HG03571 (cell line): ENCODE data around the gene GPSM3.
"Not testable (repeated sequence)": the region's sequence is repeated elsewhere in the genome, so short reads cannot be mapped to it uniquely, and the experiment has no call there.

Experiments
- ATAC-seq: cut with Tn5 transposase; IDR thresholded peaks from one replicate; pipeline ENCODE4 v1.9.1; 2021; ENCODE audit not compliant: unreplicated experiment

The GPSM3 gene, protein sequence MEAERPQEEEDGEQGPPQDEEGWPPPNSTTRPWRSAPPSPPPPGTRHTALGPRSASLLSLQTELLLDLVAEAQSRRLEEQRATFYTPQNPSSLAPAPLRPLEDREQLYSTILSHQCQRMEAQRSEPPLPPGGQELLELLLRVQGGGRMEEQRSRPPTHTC

DNA sequence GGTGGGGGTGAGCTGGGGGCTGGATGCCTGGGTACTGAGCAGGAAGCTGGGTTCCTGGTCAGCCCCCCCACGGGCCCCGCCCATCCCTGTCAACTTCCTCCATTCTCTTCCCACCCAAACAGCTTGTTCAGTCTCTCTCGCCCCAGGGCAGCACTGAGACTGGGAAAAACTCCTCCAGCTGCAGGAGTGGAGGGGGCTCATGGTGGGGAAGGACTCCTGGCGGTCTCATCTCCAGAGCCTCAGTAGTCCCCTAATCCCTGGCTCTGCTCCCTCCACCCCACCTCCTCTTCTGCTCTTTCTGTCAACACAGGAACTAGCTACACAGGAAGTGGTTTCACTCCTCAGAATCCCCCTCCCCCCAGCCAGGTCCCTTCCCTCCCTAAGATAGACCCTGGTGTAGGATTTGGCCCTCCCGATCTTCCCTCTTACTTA is at the start of gene GPSM3:
Gene GPSM3, minus strand, starts transcription at position 36 of the 432 bp plus-strand sequence. CDS start 130 bp downstream, outside the sequence.
- no peak for ATAC-seq

GRCh38 chr6:32240686-32241085 is 48.2 kb upstream of the GPSM3 start:
- ATAC-seq, result no peak

- no peak for ATAC-seq
These were observed 47.0 kb upstream of the GPSM3 start for GRCh38 chr6:32239462-32239861.

DNA sequence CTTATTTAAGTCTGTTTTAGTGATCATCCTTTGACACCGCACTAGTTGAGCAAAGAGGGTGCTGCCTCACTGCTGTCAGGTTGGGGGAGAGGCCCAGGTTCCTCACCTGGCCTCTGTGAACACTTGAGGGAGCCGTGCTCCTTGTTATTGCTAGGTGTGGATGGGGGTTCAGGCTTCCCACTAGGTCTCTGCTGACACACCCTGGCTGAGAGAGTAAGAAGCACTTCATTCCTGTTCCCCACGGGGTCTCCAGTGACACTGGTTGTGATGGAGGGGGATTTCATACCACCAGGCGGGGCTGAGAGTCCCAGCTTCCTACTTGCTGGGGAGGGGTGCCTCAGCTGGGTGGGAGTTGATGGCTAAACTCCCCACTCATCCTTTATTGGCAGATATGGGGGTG is 42.5 kb upstream of the GPSM3 start:
- ATAC-seq, result no peak

DNA sequence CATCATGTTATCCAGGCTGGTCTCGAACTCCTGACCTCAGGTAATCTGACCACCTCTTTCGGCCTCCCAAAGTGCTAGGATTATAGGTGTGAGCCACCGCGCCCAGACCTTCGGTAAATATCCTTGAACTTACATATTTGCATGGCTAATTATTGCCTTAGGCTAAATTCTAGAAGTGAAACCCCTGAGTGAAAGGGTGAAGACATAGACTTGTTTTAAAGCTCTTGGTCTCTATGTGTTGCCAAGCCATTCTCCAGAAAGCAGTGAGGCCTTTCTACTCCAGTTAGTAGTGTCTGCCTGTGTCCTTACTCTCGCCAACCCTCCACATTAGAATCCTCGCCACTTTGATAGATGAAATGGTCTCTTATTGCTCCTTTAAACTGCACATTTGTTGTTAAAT is 34.0 kb upstream of the GPSM3 start:
- ATAC-seq, result no peak

- ATAC-seq, result no peak
These were observed 32.3 kb upstream of the GPSM3 start for GRCh38 chr6:32224696-32225095.

- ATAC-seq, result no peak
These were observed 31.1 kb upstream of the GPSM3 start, which contains the start of gene NOTCH4 for GRCh38 chr6:32223258-32224235. Gene NOTCH4 (minus strand): TSS chr6:32224067. CDS start chr6:32223928, 139 bp downstream.

DNA sequence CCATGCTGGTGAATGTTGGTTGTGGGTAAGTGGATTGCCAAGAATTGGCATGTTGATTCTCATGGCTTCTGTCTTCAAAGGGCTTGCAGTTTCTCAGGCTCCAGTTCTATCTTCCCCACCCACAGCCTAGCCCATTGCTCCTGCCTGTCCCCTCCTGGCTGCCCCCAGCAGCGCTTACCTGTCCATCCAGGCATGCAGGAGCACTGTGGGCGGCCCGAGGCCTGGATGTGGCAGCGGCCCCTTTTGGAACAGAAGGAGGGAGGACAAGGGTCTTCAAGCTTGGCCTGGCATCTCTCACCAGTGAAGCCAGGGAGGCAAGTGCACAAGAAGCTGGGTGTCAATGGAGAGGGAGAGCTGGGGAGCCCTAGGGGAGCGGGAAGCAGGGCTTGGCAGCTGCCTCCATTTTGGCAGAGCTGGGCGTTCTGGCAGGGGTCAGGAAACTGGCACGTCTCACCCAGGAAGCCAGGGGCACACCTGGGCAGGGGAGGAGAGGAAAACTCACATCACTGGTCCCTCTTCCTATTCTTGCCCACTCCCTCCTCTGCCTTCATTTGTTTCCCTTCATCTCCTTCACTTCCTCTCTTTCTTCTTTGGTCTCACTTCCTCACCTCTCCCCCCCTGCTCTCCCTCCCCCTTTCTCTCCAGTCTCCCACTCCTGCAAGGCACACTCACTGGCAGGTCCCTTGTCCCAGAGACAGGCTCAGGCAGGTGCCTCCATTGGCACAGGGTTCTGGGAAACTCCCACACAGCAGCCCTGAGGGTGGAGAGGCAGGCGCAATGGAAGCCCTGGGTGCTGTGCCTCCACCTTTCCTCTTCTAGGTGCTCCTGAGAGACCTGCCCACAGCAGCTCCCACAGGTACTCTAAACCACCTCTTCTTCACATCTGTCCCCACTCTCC is 30.1 kb upstream of the GPSM3 start:
- no peak for ATAC-seq

DNA sequence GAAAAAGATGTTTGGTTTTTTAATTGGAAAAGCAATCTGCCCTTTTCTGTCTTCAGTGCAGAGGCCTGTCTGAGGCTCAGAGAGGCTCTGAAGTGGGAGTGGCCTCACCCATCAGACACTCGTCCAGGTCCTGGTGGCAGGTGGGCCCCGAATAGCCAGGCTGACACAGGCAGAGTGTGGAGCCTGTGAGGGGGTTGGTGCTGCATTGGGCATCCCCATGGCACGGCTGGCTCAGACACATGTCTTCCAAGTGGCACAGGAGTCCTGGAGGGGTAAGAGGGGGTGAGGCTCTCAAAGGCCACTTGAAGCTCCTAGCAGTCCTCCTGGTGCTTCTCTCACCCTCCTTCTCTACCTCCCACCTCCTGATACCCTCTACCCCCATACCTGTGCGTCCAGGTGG is 27.6 kb upstream of the GPSM3 start:
- ATAC-seq, result no peak

GRCh38 chr6:32218167-32218566 is 25.7 kb upstream of the GPSM3 start:
- no peak for ATAC-seq

- ATAC-seq, result no peak
These were observed 24.6 kb upstream of the GPSM3 start for GRCh38 chr6:32216998-32217397.

DNA sequence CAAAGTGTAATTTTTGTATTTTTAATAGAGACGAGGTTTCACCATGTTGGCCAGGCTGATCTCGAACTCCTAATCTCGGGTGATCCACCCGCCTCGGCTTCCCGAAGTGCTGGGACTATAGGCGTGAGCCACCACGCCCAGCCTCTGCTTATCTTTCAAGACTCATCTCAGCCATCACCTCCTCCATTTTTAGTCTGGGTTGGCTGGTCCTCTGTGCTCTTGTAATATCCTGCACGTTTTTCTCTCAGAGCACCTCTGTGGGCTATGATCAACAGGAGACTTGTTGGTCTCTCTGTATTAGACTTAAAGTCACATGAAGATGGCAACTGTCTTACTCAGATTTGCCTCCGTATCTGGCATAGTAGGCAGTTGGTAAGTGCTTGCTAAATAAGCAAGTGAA is 23.8 kb upstream of the GPSM3 start:
- ATAC-seq, result no peak

GRCh38 chr6:32215617-32216016 is 23.2 kb upstream of the GPSM3 start:
- ATAC-seq, result no peak

- no peak for ATAC-seq
These were observed 21.7 kb upstream of the GPSM3 start for GRCh38 chr6:32214126-32214525.

DNA sequence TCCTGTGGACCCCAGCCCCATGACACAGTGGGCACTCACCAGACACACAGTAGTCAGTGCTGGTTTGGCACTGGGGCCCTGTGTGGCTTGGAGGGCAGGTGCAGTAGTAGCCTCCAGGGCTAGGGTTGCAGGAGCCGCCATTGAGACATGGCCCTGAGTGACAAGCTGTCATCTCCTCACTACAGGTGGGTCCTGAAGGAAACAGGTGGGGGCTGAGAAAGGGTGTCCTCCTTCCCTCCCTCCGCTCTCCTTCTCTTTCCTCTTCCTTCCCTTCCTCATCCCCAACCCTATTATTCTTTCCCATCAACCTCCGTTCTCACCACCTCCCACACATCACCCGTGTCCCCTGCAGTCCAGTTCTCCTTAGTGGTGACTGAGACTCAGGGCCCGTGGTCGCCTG is 21.2 kb upstream of the GPSM3 start:
- no peak for ATAC-seq

GRCh38 chr6:32212076-32212760 is 19.8 kb upstream of the GPSM3 start:
- ATAC-seq, result no peak

DNA sequence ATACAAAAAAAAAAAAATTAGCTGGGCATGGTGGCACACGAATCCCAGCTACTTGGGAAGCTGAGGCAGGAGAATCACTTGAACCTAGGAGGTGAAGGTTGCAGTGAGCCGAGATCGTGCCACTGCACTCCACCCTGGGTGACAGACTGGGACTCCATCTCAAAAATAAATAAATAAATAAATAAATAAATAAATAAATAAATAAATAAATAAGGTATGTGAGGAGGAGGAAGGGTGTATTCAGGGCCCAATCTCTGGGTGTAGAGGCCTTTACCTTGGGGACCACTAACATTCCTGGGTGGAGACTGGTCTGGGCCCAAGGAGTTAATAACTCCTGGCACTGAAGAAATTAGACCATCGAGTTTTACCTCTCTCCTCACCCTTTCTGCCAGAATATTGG is 19.0 kb upstream of the GPSM3 start:
- ATAC-seq, result not testable (repeated sequence)

DNA sequence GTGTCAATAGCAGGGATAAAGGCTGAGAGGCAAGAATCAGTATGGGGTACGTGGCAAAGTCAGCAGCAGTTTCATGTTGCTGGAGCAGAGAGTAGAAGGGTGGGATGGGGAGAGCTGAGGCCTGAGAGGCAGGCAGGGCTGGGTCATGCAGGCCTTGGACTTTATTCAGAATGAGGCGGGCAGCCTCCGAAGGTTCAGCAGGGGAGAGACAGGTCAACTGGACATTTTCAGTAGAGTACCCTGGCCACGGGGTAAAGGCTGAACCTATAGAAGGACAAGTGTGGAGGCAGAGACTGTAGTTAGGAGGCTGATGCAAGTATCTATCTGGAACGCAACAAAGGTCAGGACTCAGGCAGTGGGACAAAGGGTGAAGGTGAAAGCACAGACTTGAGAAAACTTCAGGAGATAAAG is 17.8 kb upstream of the GPSM3 start:
- no peak for ATAC-seq

- ATAC-seq, result no peak
These were observed 16.6 kb upstream of the GPSM3 start for GRCh38 chr6:32208996-32209395.

DNA sequence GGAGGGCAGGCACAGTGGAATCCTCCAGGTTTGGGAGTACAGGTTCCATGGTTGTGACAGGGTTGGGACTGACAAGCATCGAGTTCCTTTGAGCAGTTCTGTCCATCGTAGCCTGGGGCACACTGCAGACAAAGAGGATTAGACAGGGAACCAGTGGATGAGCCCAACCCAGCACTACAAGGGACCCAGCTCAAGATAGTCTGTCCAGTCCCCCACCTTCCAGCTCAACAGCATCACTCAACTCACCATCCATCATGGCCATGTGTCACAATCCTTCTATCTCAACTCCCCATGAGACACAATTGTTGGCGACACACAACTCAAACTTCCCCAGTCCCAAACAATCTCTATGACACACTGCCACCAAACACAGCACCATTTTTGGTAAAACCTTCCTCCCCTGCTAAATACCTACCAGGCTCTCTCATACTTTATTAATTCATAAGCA is 11.8 kb upstream of the GPSM3 start:
- no peak for ATAC-seq
